Endothelial cell of umbilical vein (primary cell): ENCODE measurements around the gene GABARAPL1. TPM values are rescaled to one million over a fixed set of nuclear protein-coding genes. Genes with fewer than 3 reads are reported as not detected.
"Not testable (repeated sequence)": the region's sequence is repeated elsewhere in the genome, so short reads cannot be mapped to it uniquely, and the experiment has no call there.

Experiments
- BruUV-seq: library from RNA; stranded (reverse); fragments of 400-500 nt; replicated peaks from 2 replicates; lab custom pipeline; 2021; lab: Mats Ljungman, UMichigan
- CTCF ChIA-PET: fragments of 300-600, 350-600 bp; sonication (Branson Sonifier 250); formaldehyde crosslinking; loops from one replicate; lab custom pipeline; 2021; ENCODE audit warnings: antibody characterized with exemption, inconsistent platforms; lab: Charles Lee
- POLR2A ChIA-PET: fragments of 300-600, 350-600 bp; sonication (Branson Sonifier 250); formaldehyde crosslinking; loops from one replicate; lab custom pipeline; 2021; ENCODE audit warnings: antibody characterized with exemption, inconsistent platforms; lab: Charles Lee
- DNase-seq: peaks from one replicate; pipeline ENCODE4 v3.0.0-alpha.2; 2011; ENCODE audit warnings: low read depth, low spot score
- FAIRE-seq: peaks from 2 replicates; lab custom pipeline; 2011; peaks lifted over from hg19 to GRCh38; lab: Jason Lieb, UNC
- H2AFZ ChIP-seq: 2 replicates; pipeline ENCODE4 v1.6.0; 2012; ENCODE audit warnings: low read depth, low read length, control low read depth, inconsistent platforms
- H3K27ac ChIP-seq: 2 replicates; pipeline ENCODE4 v1.5.1; 2011; ENCODE audit warnings: low read depth, mild to moderate bottlenecking, control low read depth, low read length, moderate library complexity; ENCODE audit not compliant: insufficient read depth
- H3K27me3 ChIP-seq, 2 experiments: 2 replicates each; pipeline versions ENCODE4 v1.6.0 to v1.6.1; 2011; ENCODE audit warnings: low read length in 2 of 2, mixed read lengths in 1 of 2; ENCODE audit not compliant: control insufficient read depth in 2 of 2, insufficient read depth in 2 of 2
- H3K36me3 ChIP-seq, 2 experiments: 2 replicates in 1 of 2; 3 replicates in 1 of 2; pipeline ENCODE4 v1.5.1; 2011; ENCODE audit warnings: low read length in 2 of 2, mild to moderate bottlenecking in 1 of 2, moderate library complexity in 1 of 2; ENCODE audit not compliant: control insufficient read depth in 2 of 2, insufficient read depth in 2 of 2; ENCODE audit errors: extremely low read depth in 1 of 2
- H3K4me1 ChIP-seq: 3 replicates; pipeline ENCODE4 v1.5.1; 2011; ENCODE audit warnings: mild to moderate bottlenecking, low read length; ENCODE audit not compliant: control insufficient read depth, insufficient read depth; ENCODE audit errors: extremely low read depth
- H3K4me2 ChIP-seq: 2 replicates; pipeline ENCODE4 v1.6.1; 2011; ENCODE audit warnings: low read length, control low read depth, mixed read lengths; ENCODE audit not compliant: insufficient read depth
- H3K4me3 ChIP-seq, 3 experiments: fragments of 200-600 bp in 1 of 3; sonication (generic), shearing (Covaris generic) in 1 of 3; replicated peaks in 1 of 3; 2 replicates each; pipeline ENCODE4 v1.5.1; 2011 to 2016; ENCODE audit warnings: control low read depth in 3 of 3, low read length in 3 of 3, mild to moderate bottlenecking in 2 of 3, inconsistent platforms in 1 of 3, low read depth in 1 of 3, moderate library complexity in 1 of 3; ENCODE audit not compliant: insufficient read depth in 1 of 3
- H3K79me2 ChIP-seq: 2 replicates; pipeline ENCODE4 v1.6.0; 2012; ENCODE audit warnings: low read length, inconsistent platforms; ENCODE audit not compliant: control insufficient read depth, insufficient read depth
- H3K9ac ChIP-seq: replicated peaks from 2 replicates; pipeline ENCODE3; 2011; ENCODE audit warnings: low read length, control low read depth; ENCODE audit not compliant: insufficient read depth; ENCODE audit errors: extremely low read depth
- H3K9me1 ChIP-seq: replicated peaks from 3 replicates; pipeline ENCODE4 v1.6.0; 2011; ENCODE audit warnings: mild to moderate bottlenecking, low read length; ENCODE audit not compliant: control insufficient read depth, insufficient read depth; ENCODE audit errors: extremely low read depth
- H3K9me3 ChIP-seq: replicated peaks from 2 replicates; pipeline ENCODE4 v1.5.1; 2012; ENCODE audit warnings: low read length, inconsistent platforms; ENCODE audit not compliant: control insufficient read depth, insufficient read depth
- H4K20me1 ChIP-seq: replicated peaks from 2 replicates; pipeline ENCODE3; 2011; ENCODE audit warnings: mild to moderate bottlenecking, low read length; ENCODE audit not compliant: control insufficient read depth, insufficient read depth; ENCODE audit errors: extremely low read depth
- CTCF ChIP-seq, 2 donors: IDR thresholded peaks; 1 replicate in 1 of 2; 2 replicates in 1 of 2; pipeline ENCODE4 v1.5.1; 2011; ENCODE audit warnings: low read length in 2 of 2, mild to moderate bottlenecking in 2 of 2, moderate library complexity in 2 of 2, control low read depth in 1 of 2, inconsistent platforms in 1 of 2, low read depth in 1 of 2; ENCODE audit not compliant: insufficient read depth in 1 of 2; ENCODE audit errors: extremely low read depth in 1 of 2
- EZH2 ChIP-seq: IDR thresholded peaks from 2 replicates; pipeline ENCODE4 v1.6.1; 2012; ENCODE audit warnings: borderline replicate concordance, low read depth, mild to moderate bottlenecking, moderate library complexity, low read length, inconsistent platforms; ENCODE audit not compliant: severe bottlenecking
- FOS ChIP-seq: IDR thresholded peaks from 2 replicates; pipeline ENCODE4 v1.6.1; 2011; ENCODE audit warnings: mild to moderate bottlenecking, low read length, moderate library complexity, borderline replicate concordance; ENCODE audit not compliant: insufficient read depth
- GATA2 ChIP-seq: IDR thresholded peaks from 2 replicates; pipeline ENCODE4 v1.7.0; 2011; ENCODE audit warnings: low read depth, mild to moderate bottlenecking, moderate library complexity, mixed read lengths, low read length; ENCODE audit not compliant: insufficient read length, insufficient read depth
- JUN ChIP-seq: IDR thresholded peaks from 2 replicates; pipeline ENCODE4 v1.6.1; 2011; ENCODE audit warnings: borderline replicate concordance, low read depth; ENCODE audit not compliant: insufficient read length, insufficient read depth
- MAX ChIP-seq: IDR thresholded peaks from 2 replicates; pipeline ENCODE4 v1.6.1; 2011; ENCODE audit not compliant: insufficient read depth, insufficient read length
- MYC ChIP-seq: IDR thresholded peaks from one replicate; pipeline ENCODE4 v1.6.1; 2011; ENCODE audit warnings: mild to moderate bottlenecking, low read depth, low read length
- POLR2A ChIP-seq: IDR thresholded peaks from 2 replicates; pipeline ENCODE4 v1.6.1; 2012; ENCODE audit warnings: low read depth, mild to moderate bottlenecking, control low read depth, low read length
- POLR2AphosphoS5 ChIP-seq: IDR thresholded peaks from 2 replicates; pipeline ENCODE4 v1.6.1; 2012; ENCODE audit warnings: low read depth, mild to moderate bottlenecking, control low read depth, low read length, moderate library complexity; ENCODE audit not compliant: insufficient read depth
- dilution Hi-C: fragments of 300-500 bp; cut with MboI; formaldehyde crosslinking; loops from one replicate; pipeline ENCODE4 v1.15.0; 2019; ENCODE audit warnings: low sequenced_read_pairs; ENCODE audit not compliant: extremely low pct_ligation_motif_present
- intact Hi-C: fragments of 100-400 bp; cut with micrococcal nuclease; formaldehyde crosslinking; loops from one replicate; pipeline ENCODE4 v1.10.0; 2022
- polyA plus RNA-seq, 4 experiments: library from polyadenylated mRNA; depleted of rRNA in 3 of 4; stranded (reverse) in 3 of 4; unstranded in 1 of 4; fragments of >200 nt; gene quantifications; 2 replicates each; pipeline versions ENCODE4 v1.2.1 to v1.2.3, GENCODE V29; 2011 to 2012; ENCODE audit warnings: missing spikeins in 1 of 4
- total RNA-seq: library from RNA; stranded (reverse); gene quantifications from 2 replicates; pipeline ENCODE4 v1.2.3, GENCODE V29; 2021

Gene GABARAPL1
- total and polyA plus RNA-seq, 2 donors (not counting 3 experiments of a cell fraction or from before 2014, with no cell fraction given): 59.4 to 65.6 TPM

GRCh38 chr12:10186299-10186698 is 26.4 kb upstream of the GABARAPL1 start:
- ChIA-PET CTCF (interaction anchor here (3.3 kb wide), 1 partner anchor 33 kb away, joined by 11 read pairs; no protein-coding TSS in a partner anchor), POLR2A (no interaction called here)
- no peaks in the 10 kb centered on the region for H3K4me1 ChIP-seq
- no peaks in the 10 kb centered on the region for H3K9me1 ChIP-seq
- dilution Hi-C loops: no loop called here
- FAIRE-seq (no peak), DNase-seq (no peak)
- H2AFZ ChIP-seq: no peak overlapping the region
- H3K36me3 ChIP-seq: no peaks in the 10 kb centered on the region
- intact Hi-C loops: no loop called here
- H4K20me1 ChIP-seq: no peaks in the 10 kb centered on the region
- peaks cover 7 to 19% of the 10 kb centered on the region in 2 experiments for H3K27me3 ChIP-seq
- no peak overlapping the region for H3K27ac ChIP-seq
- H3K9ac ChIP-seq: no peak overlapping the region
- no peaks in the 10 kb centered on the region for H3K9me3 ChIP-seq
- no peak overlapping the region for H3K4me2 ChIP-seq
- no peak for TF ChIP-seq GATA2
- no peak for TF ChIP-seq POLR2A
- TF ChIP-seq MYC: no peak
- no peak for TF ChIP-seq POLR2AphosphoS5
- no peak for TF ChIP-seq EZH2
- no peak for TF ChIP-seq JUN
- no peak for TF ChIP-seq FOS
- no peak for TF ChIP-seq CTCF (IDR thresholded peaks at IDR 0.05; ENCODE audit: extremely low read depth in 1 of 2, insufficient read depth in 1 of 2, low read depth in 1 of 2, low read length in 2 of 2)
- TF ChIP-seq MAX: no peak
- no peak overlapping the region for H3K4me3 ChIP-seq
- H3K79me2 ChIP-seq: no peaks in the 10 kb centered on the region
- BruUV-seq: no TSS peak

GRCh38 chr12:10186958-10187357 is 25.7 kb upstream of the GABARAPL1 start:
- H4K20me1 ChIP-seq, H3K27ac ChIP-seq, H3K79me2 ChIP-seq, intact Hi-C loops, dilution Hi-C loops, POLR2A ChIA-PET, H3K9me1 ChIP-seq, FAIRE-seq, H3K36me3 ChIP-seq, H3K9me3 ChIP-seq, H3K4me1 ChIP-seq, H3K4me2 ChIP-seq, H3K4me3 ChIP-seq, BruUV-seq, H3K9ac ChIP-seq, H2AFZ ChIP-seq, DNase-seq: not testable (repeated sequence)
- CTCF ChIA-PET: interaction anchor here (3.3 kb wide), 1 partner anchor 34 kb away, joined by 11 read pairs; no protein-coding TSS in a partner anchor
- H3K27me3 ChIP-seq: peaks cover 9 to 19% of the 10 kb centered on the region in 2 experiments
